Measurements from ENCODE around the gene CDH4.

Gene CDH4

DNA sequence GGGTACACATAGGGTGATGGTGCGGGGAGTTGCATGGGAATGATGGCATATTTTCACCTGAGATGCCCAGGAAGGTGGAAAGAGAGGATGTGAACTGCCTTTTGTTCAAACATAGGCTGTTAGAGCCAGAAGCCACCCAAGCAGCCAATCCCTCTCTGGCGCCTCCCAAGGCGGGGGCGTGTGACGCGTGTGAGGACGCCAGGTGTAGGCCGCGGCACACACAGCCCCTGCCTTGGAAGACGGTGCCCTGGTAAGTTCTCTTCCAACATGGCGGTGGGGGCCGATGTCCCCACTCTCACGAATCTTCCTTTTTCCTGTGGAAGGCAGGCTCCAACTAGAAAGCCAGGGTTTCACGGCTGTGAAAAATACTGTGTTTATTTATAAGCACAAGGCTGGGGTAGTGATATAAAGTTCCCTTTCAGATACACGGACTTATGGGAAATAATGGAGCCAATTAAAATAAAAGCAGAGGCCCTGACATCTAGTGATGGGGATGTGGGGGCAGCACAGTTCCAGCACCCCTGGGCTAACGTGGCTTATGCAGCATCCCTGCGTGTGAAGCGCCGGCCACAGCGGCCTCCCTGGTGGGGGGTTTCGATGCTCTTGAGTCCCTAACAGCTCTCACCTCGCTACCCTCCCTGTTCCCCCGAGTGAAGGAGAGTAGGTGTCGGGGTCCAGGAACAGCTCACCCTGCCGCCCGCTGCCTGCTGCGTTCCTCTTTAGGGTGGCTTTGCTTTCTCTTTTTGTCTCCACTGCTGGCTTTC, 28.3 kb downstream of the CDH4 start:
- no peak overlapping the region for H3K4me3 ChIP-seq (ENCODE audit: low read depth, low read length)
- TF ChIP-seq, protein P1, sequence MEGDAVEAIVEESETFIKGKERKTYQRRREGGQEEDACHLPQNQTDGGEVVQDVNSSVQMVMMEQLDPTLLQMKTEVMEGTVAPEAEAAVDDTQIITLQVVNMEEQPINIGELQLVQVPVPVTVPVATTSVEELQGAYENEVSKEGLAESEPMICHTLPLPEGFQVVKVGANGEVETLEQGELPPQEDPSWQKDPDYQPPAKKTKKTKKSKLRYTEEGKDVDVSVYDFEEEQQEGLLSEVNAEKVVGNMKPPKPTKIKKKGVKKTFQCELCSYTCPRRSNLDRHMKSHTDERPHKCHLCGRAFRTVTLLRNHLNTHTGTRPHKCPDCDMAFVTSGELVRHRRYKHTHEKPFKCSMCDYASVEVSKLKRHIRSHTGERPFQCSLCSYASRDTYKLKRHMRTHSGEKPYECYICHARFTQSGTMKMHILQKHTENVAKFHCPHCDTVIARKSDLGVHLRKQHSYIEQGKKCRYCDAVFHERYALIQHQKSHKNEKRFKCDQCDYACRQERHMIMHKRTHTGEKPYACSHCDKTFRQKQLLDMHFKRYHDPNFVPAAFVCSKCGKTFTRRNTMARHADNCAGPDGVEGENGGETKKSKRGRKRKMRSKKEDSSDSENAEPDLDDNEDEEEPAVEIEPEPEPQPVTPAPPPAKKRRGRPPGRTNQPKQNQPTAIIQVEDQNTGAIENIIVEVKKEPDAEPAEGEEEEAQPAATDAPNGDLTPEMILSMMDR (IDR thresholded peaks at IDR 0.05; ENCODE audit: control insufficient read depth, extremely low read depth, insufficient read depth), result no peak
- DNase-seq (ENCODE audit: low read depth), result no peak

GRCh38 chr20:61281286-61281795, 29.3 kb downstream of the CDH4 start:
- DNase-seq (ENCODE audit: low read depth), result no peak
- TF ChIP-seq, protein P1 (IDR thresholded peaks at IDR 0.05; ENCODE audit: control insufficient read depth, extremely low read depth, insufficient read depth), result no peak
- no peak overlapping the region for H3K4me3 ChIP-seq (ENCODE audit: low read depth, low read length)

- DNase-seq (ENCODE audit: low read depth), result no peak
- TF ChIP-seq, protein P1 (IDR thresholded peaks at IDR 0.05; ENCODE audit: control insufficient read depth, extremely low read depth, insufficient read depth), result no peak
- H3K4me3 ChIP-seq (ENCODE audit: low read depth, low read length), result no peak overlapping the region
Observed at GRCh38 chr20:61284752-61285151, 32.7 kb downstream of the CDH4 start.

- TF ChIP-seq, protein P1 (IDR thresholded peaks at IDR 0.05; ENCODE audit: control insufficient read depth, extremely low read depth, insufficient read depth), result no peak
- no peak overlapping the region for H3K4me3 ChIP-seq (ENCODE audit: low read depth, low read length)
- DNase-seq (ENCODE audit: low read depth), result no peak
Observed at GRCh38 chr20:61285152-61285645, 33.1 kb downstream of the CDH4 start.

GRCh38 chr20:61285691-61286090, 33.6 kb downstream of the CDH4 start:
- no peak for DNase-seq (ENCODE audit: low read depth)
- H3K4me3 ChIP-seq (ENCODE audit: low read depth, low read length), result no peak overlapping the region
- TF ChIP-seq, protein P1 (IDR thresholded peaks at IDR 0.05; ENCODE audit: control insufficient read depth, extremely low read depth, insufficient read depth), result no peak

- TF ChIP-seq, protein P1 (IDR thresholded peaks at IDR 0.05; ENCODE audit: control insufficient read depth, extremely low read depth, insufficient read depth), result no peak
- H3K4me3 ChIP-seq (ENCODE audit: low read depth, low read length), result no peak overlapping the region
- no peak for DNase-seq (ENCODE audit: low read depth)
Observed at GRCh38 chr20:61287583-61288275, 35.7 kb downstream of the CDH4 start.

Data from LNCaP clone FGC (cell line).